Bone marrow (tissue), 2 donors: Measurements from ENCODE around the gene ZCCHC10.
"Not testable (repeated sequence)": the region's sequence is repeated elsewhere in the genome, so short reads cannot be mapped to it uniquely, and the experiment has no call there.

Experiments
- DNase-seq, 2 donors: peaks; one replicate each; lab custom pipeline; 2025; lab: John Stamatoyannopoulos, UW

Gene ZCCHC10

GRCh38 chr5:132979367-132979940, 46.9 kb downstream of the ZCCHC10 start:
- no peak for DNase-seq

GRCh38 chr5:132976852-132977251, 49.5 kb downstream of the ZCCHC10 start:
- no peak for DNase-seq

GRCh38 chr5:132972436-132972828, 53.9 kb downstream of the ZCCHC10 start:
- DNase-seq: not testable (repeated sequence)

- DNase-seq: no peak
These were observed 54.6 kb downstream of the ZCCHC10 start for GRCh38 chr5:132971483-132972435.

GRCh38 chr5:132965120-132965519, 61.2 kb downstream of the ZCCHC10 start:
- no peak for DNase-seq

GRCh38 chr5:132963171-132964104, 62.9 kb downstream of the ZCCHC10 start, which contains the start of gene AFF4:
AFF4 (minus strand) TSS chr5:132963634; CDS start chr5:132937189, 26,445 bp downstream.
- peak; percentile 81 to 89 for DNase-seq

GRCh38 chr5:132962429-132963021, 63.8 kb downstream of the ZCCHC10 start:
- peak in 1 of 2 donors; percentile 48 for DNase-seq

GRCh38 chr5:132961887-132962286, 64.5 kb downstream of the ZCCHC10 start:
- DNase-seq: no peak

- not testable (repeated sequence) for DNase-seq
These were observed 65.1 kb downstream of the ZCCHC10 start for GRCh38 chr5:132961123-132961815.

- not testable (repeated sequence) for DNase-seq
These were observed 70.1 kb downstream of the ZCCHC10 start for GRCh38 chr5:132956166-132956799.

- DNase-seq: no peak
These were observed 72.6 kb downstream of the ZCCHC10 start for GRCh38 chr5:132953710-132954109.

- DNase-seq: no peak
These were observed 73.5 kb downstream of the ZCCHC10 start for GRCh38 chr5:132952829-132953228.

GRCh38 chr5:132951897-132952296, 74.5 kb downstream of the ZCCHC10 start:
- no peak for DNase-seq

- DNase-seq: no peak
These were observed 77.2 kb downstream of the ZCCHC10 start for GRCh38 chr5:132949136-132949535.

- no peak for DNase-seq
These were observed 78.7 kb downstream of the ZCCHC10 start for GRCh38 chr5:132947671-132948070.
